ENCODE data around the gene ARHGEF5.
"Not testable (repeated sequence)": the region's sequence is repeated elsewhere in the genome, so short reads cannot be mapped to it uniquely, and the experiment has no call there.

The ARHGEF5 gene

GRCh38 chr7:144355176-144355822 is at the start of gene ARHGEF5:
Gene ARHGEF5 (plus strand): TSS chr7:144355402. CDS start chr7:144362670, 7,268 bp downstream.
- not testable (repeated sequence) for DNase-seq

GRCh38 chr7:144309702-144310101 is 45.5 kb upstream of the ARHGEF5 start:
- not testable (repeated sequence) for DNase-seq

- not testable (repeated sequence) for DNase-seq
Observed at GRCh38 chr7:144311218-144311617, 44.0 kb upstream of the ARHGEF5 start.

GRCh38 chr7:144311872-144312469 is 43.2 kb upstream of the ARHGEF5 start, which contains the start of gene OR2A1:
Gene OR2A1 (plus strand): TSS chr7:144312419. CDS start chr7:144318125, 5,706 bp downstream.
- DNase-seq: not testable (repeated sequence)

- not testable (repeated sequence) for DNase-seq
Observed at GRCh38 chr7:144317537-144317936, 37.7 kb upstream of the ARHGEF5 start.

GRCh38 chr7:144319547-144319946 is 35.7 kb upstream of the ARHGEF5 start:
- not testable (repeated sequence) for DNase-seq

- not testable (repeated sequence) for DNase-seq
Observed at GRCh38 chr7:144321677-144322206, 33.5 kb upstream of the ARHGEF5 start.

GRCh38 chr7:144323359-144323758 is 31.8 kb upstream of the ARHGEF5 start:
- DNase-seq: not testable (repeated sequence)

GRCh38 chr7:144325868-144326267 is 29.3 kb upstream of the ARHGEF5 start:
- DNase-seq: not testable (repeated sequence)

GRCh38 chr7:144330044-144330443 is 25.2 kb upstream of the ARHGEF5 start:
- DNase-seq: not testable (repeated sequence)

GRCh38 chr7:144331221-144331995 is 23.8 kb upstream of the ARHGEF5 start:
- DNase-seq: not testable (repeated sequence)

GRCh38 chr7:144331996-144332288 is 23.3 kb upstream of the ARHGEF5 start:
- DNase-seq: not testable (repeated sequence)

- DNase-seq: not testable (repeated sequence)
Observed at GRCh38 chr7:144348625-144349024, 6.6 kb upstream of the ARHGEF5 start.

GRCh38 chr7:144351667-144352066 is 3.5 kb upstream of the ARHGEF5 start:
- DNase-seq: not testable (repeated sequence)

GRCh38 chr7:144356185-144356584 is 983 bp downstream of the ARHGEF5 start:
- DNase-seq: not testable (repeated sequence)

- DNase-seq: not testable (repeated sequence)
Observed at GRCh38 chr7:144356860-144357259, 1.7 kb downstream of the ARHGEF5 start.

- not testable (repeated sequence) for DNase-seq
Observed at GRCh38 chr7:144362061-144362460, 6.9 kb downstream of the ARHGEF5 start.

GRCh38 chr7:144365523-144365922 is 10.3 kb downstream of the ARHGEF5 start:
- DNase-seq: not testable (repeated sequence)

- DNase-seq: not testable (repeated sequence)
Observed at GRCh38 chr7:144367250-144367649, 12.0 kb downstream of the ARHGEF5 start.

GRCh38 chr7:144369221-144369620 is 14.0 kb downstream of the ARHGEF5 start:
- DNase-seq: not testable (repeated sequence)

- no peak for DNase-seq
Observed at GRCh38 chr7:144378651-144379050, 23.4 kb downstream of the ARHGEF5 start.

- DNase-seq: no peak
Observed at GRCh38 chr7:144379776-144380384, 24.7 kb downstream of the ARHGEF5 start.

GRCh38 chr7:144384071-144384470 is 28.9 kb downstream of the ARHGEF5 start:
- no peak for DNase-seq

All from C1 segment of cervical spinal cord (tissue), 14 donors.